GM13976 (cell line): ENCODE measurements around the gene LOXHD1.

Source experiments
- DNase-seq: peaks from one replicate; pipeline ENCODE4 v3.0.0; 2012; ENCODE audit warnings: low spot score
- CTCF ChIP-seq: IDR thresholded peaks from 2 replicates; pipeline ENCODE4 v1.5.1; 2012; ENCODE audit warnings: borderline replicate concordance, mild to moderate bottlenecking; ENCODE audit not compliant: insufficient read depth; ENCODE audit errors: extremely low read depth, missing control alignments, control extremely low read depth
- in situ Hi-C: fragments of 300-500 bp; cut with MboI; formaldehyde crosslinking; loops from one replicate; pipeline ENCODE4 v1.12.0; 2022; ENCODE audit warnings: low sequenced_read_pairs, mixed read lengths, inconsistent platforms; ENCODE audit not compliant: unreplicated experiment

The LOXHD1 gene

GRCh38 chr18:46560671-46561045 lies 96.4 kb downstream of the LOXHD1 start:
- DNase-seq: no peak
- TF ChIP-seq CTCF: no peak
- in situ Hi-C loops: no loop called here

- in situ Hi-C loops: no loop called here
- TF ChIP-seq CTCF: no peak
- DNase-seq: no peak
Measured at GRCh38 chr18:46559946-46560670, 96.9 kb downstream of the LOXHD1 start.

GRCh38 chr18:46559296-46559695 lies 97.7 kb downstream of the LOXHD1 start:
- in situ Hi-C loops: no loop called here
- DNase-seq: no peak
- no peak for TF ChIP-seq CTCF

GRCh38 chr18:46556590-46557206 lies 100.3 kb downstream of the LOXHD1 start:
- DNase-seq: no peak
- TF ChIP-seq CTCF: no peak
- in situ Hi-C loops: no loop called here

- in situ Hi-C loops: no loop called here
- peak; percentile 67 for DNase-seq
- peak; percentile 30 for TF ChIP-seq CTCF
Measured at GRCh38 chr18:46555724-46556123, 101.3 kb downstream of the LOXHD1 start.

GRCh38 chr18:46555213-46555612 lies 101.8 kb downstream of the LOXHD1 start:
- DNase-seq: no peak
- in situ Hi-C loops: no loop called here
- no peak for TF ChIP-seq CTCF
